Stimulated activated naive CD8-positive, alpha-beta T cell treated with anti-CD3 and anti-CD28 coated beads, Interleukin-15, Interleukin-2, amounts not matched to agents 100 ng/mL and 50 ng/mL, for 24 hours (primary cell): ENCODE measurements around the gene ATRNL1.
"Not testable (repeated sequence)": the region's sequence is repeated elsewhere in the genome, so short reads cannot be mapped to it uniquely, and the experiment has no call there.

ENCODE experiments used
- H3K27ac Mint-ChIP-seq: one replicate; pipeline ENCODE4 v1.8.0; 2021; ENCODE audit warnings: mild to moderate bottlenecking, mixed read lengths
- H3K27me3 Mint-ChIP-seq: one replicate; pipeline ENCODE4 v1.8.0; 2021; ENCODE audit warnings: mixed read lengths
- H3K36me3 Mint-ChIP-seq: one replicate; pipeline ENCODE4 v1.8.0; 2021; ENCODE audit warnings: low read depth, mixed read lengths
- H3K4me1 Mint-ChIP-seq: one replicate; pipeline ENCODE4 v1.8.0; 2021; ENCODE audit warnings: low read depth, mixed read lengths
- H3K4me3 Mint-ChIP-seq: one replicate; pipeline ENCODE4 v1.8.0; 2021; ENCODE audit warnings: mild to moderate bottlenecking, mixed read lengths
- H3K9me3 Mint-ChIP-seq: one replicate; pipeline ENCODE4 v1.8.0; 2021; ENCODE audit warnings: mixed read lengths

Gene ATRNL1

GRCh38 chr10:115065801-115066200 is 27.4 kb upstream of the ATRNL1 start:
- H3K27ac Mint-ChIP-seq: no peak overlapping the region
- H3K27me3 Mint-ChIP-seq: peaks cover 8% of the 10 kb centered on the region
- no peaks in the 10 kb centered on the region for H3K36me3 Mint-ChIP-seq
- H3K4me1 Mint-ChIP-seq: no peaks in the 10 kb centered on the region
- H3K9me3 Mint-ChIP-seq: no peaks in the 10 kb centered on the region
- no peak overlapping the region for H3K4me3 Mint-ChIP-seq

- no peaks in the 10 kb centered on the region for H3K4me1 Mint-ChIP-seq
- H3K27me3 Mint-ChIP-seq: peaks cover 8% of the 10 kb centered on the region
- no peak overlapping the region for H3K27ac Mint-ChIP-seq
- no peak overlapping the region for H3K4me3 Mint-ChIP-seq
- H3K36me3 Mint-ChIP-seq: no peaks in the 10 kb centered on the region
- no peaks in the 10 kb centered on the region for H3K9me3 Mint-ChIP-seq
Observed at GRCh38 chr10:115066528-115066927, 26.6 kb upstream of the ATRNL1 start.

- H3K36me3 Mint-ChIP-seq: no peaks in the 10 kb centered on the region
- H3K9me3 Mint-ChIP-seq: no peaks in the 10 kb centered on the region
- H3K4me1 Mint-ChIP-seq: no peaks in the 10 kb centered on the region
- H3K27ac Mint-ChIP-seq: no peak overlapping the region
- H3K4me3 Mint-ChIP-seq: no peak overlapping the region
- peaks cover 20% of the 10 kb centered on the region for H3K27me3 Mint-ChIP-seq
Observed at GRCh38 chr10:115073796-115074195, 19.4 kb upstream of the ATRNL1 start.

- Mint-ChIP-seq H3K4me1 (no peaks in the 10 kb centered on the region), H3K27me3 (peaks cover 21% of the 10 kb centered on the region), H3K4me3 (no peak overlapping the region), H3K9me3 (peaks cover 8% of the 10 kb centered on the region), H3K27ac (no peak overlapping the region), H3K36me3 (peaks cover 4% of the 10 kb centered on the region)
Observed at GRCh38 chr10:115082506-115082905, 10.7 kb upstream of the ATRNL1 start.

GRCh38 chr10:115084277-115084850 is 8.8 kb upstream of the ATRNL1 start:
- Mint-ChIP-seq H3K27me3 (peaks cover 26% of the 10 kb centered on the region), H3K4me1 (no peaks in the 10 kb centered on the region), H3K36me3 (peaks cover 2% of the 10 kb centered on the region), H3K27ac (no peak overlapping the region), H3K4me3 (no peak overlapping the region), H3K9me3 (peaks cover 5% of the 10 kb centered on the region)

GRCh38 chr10:115091161-115091560 is 2.0 kb upstream of the ATRNL1 start:
- Mint-ChIP-seq H3K9me3 (no peaks in the 10 kb centered on the region), H3K27ac (no peak overlapping the region), H3K36me3 (no peaks in the 10 kb centered on the region), H3K4me1 (peaks cover 4% of the 10 kb centered on the region), H3K27me3 (peaks cover 61% of the 10 kb centered on the region), H3K4me3 (no peak overlapping the region)

GRCh38 chr10:115092258-115092554 is 959 bp upstream of the ATRNL1 start:
- H3K4me3 Mint-ChIP-seq: peak overlapping the region; percentile 51
- H3K27me3 Mint-ChIP-seq: peaks cover 60% of the 10 kb centered on the region
- no peaks in the 10 kb centered on the region for H3K36me3 Mint-ChIP-seq
- H3K9me3 Mint-ChIP-seq: no peaks in the 10 kb centered on the region
- H3K4me1 Mint-ChIP-seq: peaks cover 4% of the 10 kb centered on the region
- H3K27ac Mint-ChIP-seq: no peak overlapping the region

GRCh38 chr10:115092555-115093285 is 445 bp upstream of the ATRNL1 start:
- peak overlapping the region; percentile 51 for H3K4me3 Mint-ChIP-seq
- no peak overlapping the region for H3K27ac Mint-ChIP-seq
- H3K27me3 Mint-ChIP-seq: peaks cover 60% of the 10 kb centered on the region
- no peaks in the 10 kb centered on the region for H3K36me3 Mint-ChIP-seq
- H3K4me1 Mint-ChIP-seq: peaks cover 4% of the 10 kb centered on the region
- no peaks in the 10 kb centered on the region for H3K9me3 Mint-ChIP-seq

- peaks cover 56% of the 10 kb centered on the region for H3K27me3 Mint-ChIP-seq
- H3K4me1 Mint-ChIP-seq: peaks cover 4% of the 10 kb centered on the region
- H3K9me3 Mint-ChIP-seq: no peaks in the 10 kb centered on the region
- H3K4me3 Mint-ChIP-seq: peak overlapping the region; percentile 47
- H3K36me3 Mint-ChIP-seq: no peaks in the 10 kb centered on the region
- no peak overlapping the region for H3K27ac Mint-ChIP-seq
Observed at GRCh38 chr10:115093776-115094408, 727 bp downstream of the ATRNL1 start.

- peaks cover 53% of the 10 kb centered on the region for H3K27me3 Mint-ChIP-seq
- H3K4me3 Mint-ChIP-seq: peak overlapping the region; percentile 47
Observed at GRCh38 chr10:115094416-115095140, 1.4 kb downstream of the ATRNL1 start.

GRCh38 chr10:115095758-115096157 is 2.6 kb downstream of the ATRNL1 start:
- Mint-ChIP-seq H3K9me3 (no peaks in the 10 kb centered on the region), H3K4me3 (no peak overlapping the region), H3K27me3 (peaks cover 51% of the 10 kb centered on the region), H3K4me1 (peaks cover 4% of the 10 kb centered on the region), H3K27ac (no peak overlapping the region), H3K36me3 (no peaks in the 10 kb centered on the region)

More at GRCh38 chr10:115094416-115095140, 1.4 kb downstream of the ATRNL1 start:
- H3K4me1 Mint-ChIP-seq: peaks cover 4% of the 10 kb centered on the region
- no peaks in the 10 kb centered on the region for H3K36me3 Mint-ChIP-seq
- no peaks in the 10 kb centered on the region for H3K9me3 Mint-ChIP-seq
- H3K27ac Mint-ChIP-seq: no peak overlapping the region

- H3K27me3 Mint-ChIP-seq: peaks cover 31% of the 10 kb centered on the region
- H3K9me3 Mint-ChIP-seq: peaks cover 11% of the 10 kb centered on the region
- H3K4me1 Mint-ChIP-seq: no peaks in the 10 kb centered on the region
- H3K27ac Mint-ChIP-seq: no peak overlapping the region
- H3K4me3 Mint-ChIP-seq: no peak overlapping the region
- H3K36me3 Mint-ChIP-seq: peaks cover 3% of the 10 kb centered on the region
Observed at GRCh38 chr10:115103700-115104099, 10.5 kb downstream of the ATRNL1 start.

- not testable (repeated sequence) for H3K4me3 Mint-ChIP-seq, H3K27ac Mint-ChIP-seq, H3K4me1 Mint-ChIP-seq, H3K36me3 Mint-ChIP-seq
- Mint-ChIP-seq H3K9me3 (peaks cover 11% of the 10 kb centered on the region), H3K27me3 (peaks cover 25% of the 10 kb centered on the region)
Observed at GRCh38 chr10:115105411-115105810, 12.2 kb downstream of the ATRNL1 start.

- Mint-ChIP-seq H3K4me3 (no peak overlapping the region), H3K9me3 (peaks cover 11% of the 10 kb centered on the region)
Observed at GRCh38 chr10:115107830-115108229, 14.7 kb downstream of the ATRNL1 start.

GRCh38 chr10:115117301-115117700 is 24.1 kb downstream of the ATRNL1 start:
- peaks cover 13% of the 10 kb centered on the region for H3K27me3 Mint-ChIP-seq

More at GRCh38 chr10:115107830-115108229, 14.7 kb downstream of the ATRNL1 start:
- no peaks in the 10 kb centered on the region for H3K4me1 Mint-ChIP-seq
- H3K27me3 Mint-ChIP-seq: peaks cover 22% of the 10 kb centered on the region
- peaks cover 3% of the 10 kb centered on the region for H3K36me3 Mint-ChIP-seq
- no peak overlapping the region for H3K27ac Mint-ChIP-seq

More at GRCh38 chr10:115117301-115117700, 24.1 kb downstream of the ATRNL1 start:
- Mint-ChIP-seq H3K36me3 (no peaks in the 10 kb centered on the region), H3K27ac (no peak overlapping the region), H3K9me3 (no peaks in the 10 kb centered on the region), H3K4me3 (no peak overlapping the region), H3K4me1 (no peaks in the 10 kb centered on the region)
